Measurements from ENCODE around the gene UNC5C. TPM values are rescaled to one million over a fixed set of nuclear protein-coding genes. Genes with fewer than 3 reads are reported as not detected.
A peak's percentile ranks its signal among the peaks of the same experiment; 100 is the strongest.

Gene UNC5C
- total RNA-seq, 1 experiment from 2014 or later: 8.2 TPM

- ChIA-PET CTCF (no interaction called here), POLR2A (no interaction called here)
- DNase-seq (ENCODE audit: low read depth, low spot score): no peak
- H3K27me3 ChIP-seq (ENCODE audit: control insufficient read depth, insufficient read depth, low read length): no peaks in the 10 kb centered on the region
- TF ChIP-seq REST (IDR thresholded peaks at IDR 0.05; ENCODE audit: insufficient read depth in 1 of 2, low read depth in 2 of 2, low read length in 1 of 2) (no peak), SIN3A (IDR thresholded peaks at IDR 0.05; ENCODE audit: borderline replicate concordance, insufficient read depth, low read depth, low read length) (no peak), TCF7L2 (IDR thresholded peaks at IDR 0.05; ENCODE audit: low read depth, low read length) (no peak), POLR2AphosphoS5 (IDR thresholded peaks at IDR 0.05; ENCODE audit: low read depth, low read length) (no peak)
- TF ChIP-seq, protein P1, sequence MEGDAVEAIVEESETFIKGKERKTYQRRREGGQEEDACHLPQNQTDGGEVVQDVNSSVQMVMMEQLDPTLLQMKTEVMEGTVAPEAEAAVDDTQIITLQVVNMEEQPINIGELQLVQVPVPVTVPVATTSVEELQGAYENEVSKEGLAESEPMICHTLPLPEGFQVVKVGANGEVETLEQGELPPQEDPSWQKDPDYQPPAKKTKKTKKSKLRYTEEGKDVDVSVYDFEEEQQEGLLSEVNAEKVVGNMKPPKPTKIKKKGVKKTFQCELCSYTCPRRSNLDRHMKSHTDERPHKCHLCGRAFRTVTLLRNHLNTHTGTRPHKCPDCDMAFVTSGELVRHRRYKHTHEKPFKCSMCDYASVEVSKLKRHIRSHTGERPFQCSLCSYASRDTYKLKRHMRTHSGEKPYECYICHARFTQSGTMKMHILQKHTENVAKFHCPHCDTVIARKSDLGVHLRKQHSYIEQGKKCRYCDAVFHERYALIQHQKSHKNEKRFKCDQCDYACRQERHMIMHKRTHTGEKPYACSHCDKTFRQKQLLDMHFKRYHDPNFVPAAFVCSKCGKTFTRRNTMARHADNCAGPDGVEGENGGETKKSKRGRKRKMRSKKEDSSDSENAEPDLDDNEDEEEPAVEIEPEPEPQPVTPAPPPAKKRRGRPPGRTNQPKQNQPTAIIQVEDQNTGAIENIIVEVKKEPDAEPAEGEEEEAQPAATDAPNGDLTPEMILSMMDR (IDR thresholded peaks at IDR 0.05): no peak
- no peak for ATAC-seq
- BruUV-seq (replicated peaks): no TSS peak
- H3K4me1 ChIP-seq (ENCODE audit: control insufficient read depth, insufficient read depth, low read length): no peaks in the 10 kb centered on the region
- no peaks in the 10 kb centered on the region for H3K36me3 ChIP-seq (ENCODE audit: control insufficient read depth, insufficient read depth, low read length)
- in situ Hi-C loops (cut with HindIII; ENCODE audit: low pct_unique_long_range_greater_than_20kb, low sequenced_read_pairs) (no loop called here), intact Hi-C loops (cut with micrococcal nuclease; ENCODE audit: unreplicated experiment) (no loop called here)
- no peak overlapping the region for H3K27ac ChIP-seq (ENCODE audit: low read length)
- no peak overlapping the region for H3K4me3 ChIP-seq (ENCODE audit: low read depth in 2 of 2, low read length in 2 of 2)
- H3K9me3 ChIP-seq (ENCODE audit: control insufficient read depth, insufficient read depth, low read depth, low read length): no peaks in the 10 kb centered on the region
Observed at GRCh38 chr4:95191537-95191936, 357.2 kb downstream of the UNC5C start.

DNA sequence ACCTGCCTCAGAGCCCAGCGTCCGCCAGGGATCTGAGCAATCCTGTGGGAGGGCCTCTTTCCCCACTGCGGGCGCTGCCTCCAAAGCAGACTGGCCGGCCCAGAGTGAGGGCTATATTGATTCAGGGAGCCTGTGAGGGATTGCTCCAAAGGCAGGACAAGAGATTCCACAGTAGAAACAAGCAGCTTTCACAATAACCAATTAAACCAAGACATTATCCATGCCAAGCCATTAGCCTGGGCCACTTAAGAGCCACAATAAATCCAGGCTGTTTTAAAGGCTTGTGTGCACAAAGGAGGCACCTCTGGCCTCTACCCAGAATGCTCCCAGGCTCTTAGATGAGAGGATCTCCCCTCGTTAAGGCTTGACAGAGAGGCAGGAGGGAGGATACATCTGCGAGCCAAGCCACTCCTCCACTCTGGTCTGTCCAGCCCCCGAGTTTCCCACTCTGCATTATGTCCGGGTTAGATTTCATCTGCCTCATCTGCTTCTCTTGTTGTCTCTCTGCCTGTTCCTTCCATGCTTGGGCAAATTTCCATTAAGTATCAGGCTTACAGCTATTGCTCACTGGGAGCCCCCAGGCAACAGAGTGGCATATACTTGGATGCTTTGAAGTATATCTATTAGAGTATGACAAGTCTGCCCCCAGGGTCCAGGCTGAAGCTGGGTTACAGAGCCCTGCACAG is 357.9 kb downstream of the UNC5C start:
- ChIA-PET POLR2A (no interaction called here), CTCF (no interaction called here)
- H3K4me1 ChIP-seq (ENCODE audit: control insufficient read depth, insufficient read depth, low read length): no peaks in the 10 kb centered on the region
- intact Hi-C loops (cut with micrococcal nuclease; ENCODE audit: unreplicated experiment): no loop called here
- ATAC-seq (0 out of 2 replicates have a peak, but pooled peaks have one; percentile 42), DNase-seq (ENCODE audit: low read depth, low spot score) (no peak)
- H3K36me3 ChIP-seq (ENCODE audit: control insufficient read depth, insufficient read depth, low read length): no peaks in the 10 kb centered on the region
- BruUV-seq (replicated peaks): no TSS peak
- H3K27me3 ChIP-seq (ENCODE audit: control insufficient read depth, insufficient read depth, low read length): no peaks in the 10 kb centered on the region
- in situ Hi-C loops (cut with HindIII; ENCODE audit: low pct_unique_long_range_greater_than_20kb, low sequenced_read_pairs): no loop called here
- H3K4me3 ChIP-seq (ENCODE audit: low read depth in 2 of 2, low read length in 2 of 2): no peak overlapping the region
- TF ChIP-seq POLR2AphosphoS5 (IDR thresholded peaks at IDR 0.05; ENCODE audit: low read depth, low read length): no peak
- no peak; the same call in 1 of the 2 replicates for TF ChIP-seq TCF7L2 (IDR thresholded peaks at IDR 0.05; ENCODE audit: low read depth, low read length)
- TF ChIP-seq, protein P1 (IDR thresholded peaks at IDR 0.05): no peak
- TF ChIP-seq REST (IDR thresholded peaks at IDR 0.05; ENCODE audit: insufficient read depth in 1 of 2, low read depth in 2 of 2, low read length in 1 of 2): no peak
- no peak for TF ChIP-seq SIN3A (IDR thresholded peaks at IDR 0.05; ENCODE audit: borderline replicate concordance, insufficient read depth, low read depth, low read length)
- no peak overlapping the region for H3K27ac ChIP-seq (ENCODE audit: low read length)
- no peaks in the 10 kb centered on the region for H3K9me3 ChIP-seq (ENCODE audit: control insufficient read depth, insufficient read depth, low read depth, low read length)

Data from Panc1 (cell line).